ENCODE measurements around the gene C1orf21. TPM values are rescaled to one million over a fixed set of nuclear protein-coding genes. Genes with fewer than 3 reads are reported as not detected.

C1orf21 gene
- total and polyA plus RNA-seq, 2 of the 4 experiments (the other 2 are of a cell fraction): 6.4 to 9.9 TPM

GRCh38 chr1:184524248-184524647 is 137.4 kb downstream of the C1orf21 start:
- CTCF ChIA-PET: no interaction called here
- no peak overlapping the region for H3K4ac ChIP-seq (ENCODE audit: low read depth, low read length)
- H2AK9ac ChIP-seq (replicated peaks; ENCODE audit: low read depth, low read length, poor library complexity): no peak overlapping the region
- ATAC-seq (ENCODE audit: low read depth) (no peak), DNase-seq (peak; percentile 12)
- intact Hi-C loops (cut with micrococcal nuclease): no loop called here
- no peaks in the 10 kb centered on the region for H3K9me3 ChIP-seq (ENCODE audit: control insufficient read depth, insufficient read depth, low read length)
- H3K36me3 ChIP-seq (ENCODE audit: control insufficient read depth, insufficient read depth, low read length): no peaks in the 10 kb centered on the region
- no peak for TF ChIP-seq SMC3 (IDR thresholded peaks at IDR 0.05; ENCODE audit: low read depth, low read length)
- no peak for TF ChIP-seq CTCF (conservative IDR thresholded peaks at IDR 0.05; ENCODE audit: low read depth, low read length)
- no peak for TF ChIP-seq POLR2A (IDR thresholded peaks at IDR 0.05; ENCODE audit: low read depth, low read length)
- TF ChIP-seq FOS (IDR thresholded peaks at IDR 0.05; ENCODE audit: low read depth, low read length): no peak
- TF ChIP-seq ELK1 (IDR thresholded peaks at IDR 0.05; ENCODE audit: borderline replicate concordance, low read depth, low read length): no peak
- TF ChIP-seq RAD21 (IDR thresholded peaks at IDR 0.05; ENCODE audit: low read length): no peak
- no peak for TF ChIP-seq MAZ (IDR thresholded peaks at IDR 0.05; ENCODE audit: borderline replicate concordance, low read depth, low read length)
- TF ChIP-seq RCOR1 (IDR thresholded peaks at IDR 0.05; ENCODE audit: insufficient replicate concordance, low read length): no peak
- TF ChIP-seq USF2 (IDR thresholded peaks at IDR 0.05; ENCODE audit: low read depth, low read length): no peak
- TF ChIP-seq MXI1 (IDR thresholded peaks at IDR 0.05; ENCODE audit: borderline replicate concordance, low read depth, low read length): no peak
- TF ChIP-seq CEBPB (IDR thresholded peaks at IDR 0.05; ENCODE audit: low read depth, low read length): no peak
- no peak for TF ChIP-seq NFE2L2 (IDR thresholded peaks at IDR 0.05; ENCODE audit: low read depth, low read length)
- TF ChIP-seq BHLHE40 (IDR thresholded peaks at IDR 0.05; ENCODE audit: low read depth, low read length): no peak
- H3K4me2 ChIP-seq (ENCODE audit: low read depth, low read length): no peak overlapping the region
- POLR2A ChIA-PET (ENCODE audit: unreplicated experiment): no interaction called here
- H3K18ac ChIP-seq (ENCODE audit: low read depth, low read length): no peak overlapping the region
- no peaks in the 10 kb centered on the region for H3K27me3 ChIP-seq (ENCODE audit: control insufficient read depth, insufficient read depth, low read length)
- H4K20me1 ChIP-seq (ENCODE audit: insufficient read depth, low read length): no peaks in the 10 kb centered on the region
- WGBS, 2 experiments (ENCODE audit: extremely low coverage in 2 of 2, insufficient read length in 1 of 2): no CpG with 5 or more reads among the region's 1 CpG
- H4K8ac ChIP-seq (ENCODE audit: low read depth in 2 of 2, low read length in 2 of 2): no peak overlapping the region
- H3K9me1 ChIP-seq (ENCODE audit: insufficient read depth, low read length): no peaks in the 10 kb centered on the region
- H4K5ac ChIP-seq (ENCODE audit: low read depth, low read length): no peak overlapping the region
- in situ Hi-C loops (cut with MboI; ENCODE audit: low sequenced_read_pairs): no loop called here
- H3K23ac ChIP-seq (ENCODE audit: low read depth, low read length): no peak overlapping the region
- H2BK5ac ChIP-seq (ENCODE audit: low read depth, low read length, poor library complexity, severe bottlenecking): no peak overlapping the region
- H3K14ac ChIP-seq (replicated peaks; ENCODE audit: low read depth, low read length): no peak overlapping the region
- H2AK5ac ChIP-seq (ENCODE audit: low read depth, low read length): no peak overlapping the region
- H3K4me1 ChIP-seq (ENCODE audit: control insufficient read depth, insufficient read depth, low read length): no peaks in the 10 kb centered on the region
- H3K27ac ChIP-seq (ENCODE audit: insufficient read depth, low read length): no peak overlapping the region
- no peak overlapping the region for H3K56ac ChIP-seq (ENCODE audit: extremely low read depth, insufficient read depth, low read length)
- H2BK15ac ChIP-seq (ENCODE audit: low read depth, low read length): no peak overlapping the region
- H3K79me1 ChIP-seq (ENCODE audit: low read depth in 1 of 2, low read length in 2 of 2): no peaks in the 10 kb centered on the region
- H3K9ac ChIP-seq (ENCODE audit: low read depth, low read length): no peak overlapping the region
- no peak overlapping the region for H2BK20ac ChIP-seq (ENCODE audit: low read depth, low read length)
- no peak overlapping the region for H2AFZ ChIP-seq (replicated peaks; ENCODE audit: low read length, poor library complexity)
- H2BK120ac ChIP-seq (ENCODE audit: low read depth, low read length): no peak overlapping the region
- H4K91ac ChIP-seq (ENCODE audit: insufficient read depth, low read depth, low read length): no peak overlapping the region
- no peak overlapping the region for H3K4me3 ChIP-seq (ENCODE audit: insufficient read depth, low read depth, low read length)
- dilution Hi-C loops (cut with HindIII; ENCODE audit: low sequenced_read_pairs, unreplicated experiment): no loop called here
- BruUV-seq (replicated peaks): no TSS peak
